Mesothelial cell of epicardium (in vitro differentiated cells): ENCODE results near the gene ZFYVE28. TPM values are rescaled to one million over a fixed set of nuclear protein-coding genes. Genes with fewer than 3 reads are reported as not detected.

Experiments used
- DNase-seq, 2 experiments: peaks; one replicate each; pipeline ENCODE4 v3.0.0; 2021; ENCODE audit warnings: low spot score in 2 of 2; ENCODE audit not compliant: unreplicated experiment in 2 of 2
- H3K27ac Mint-ChIP-seq: 2 replicates; pipeline ENCODE4 v1.8.0; 2021; ENCODE audit warnings: mixed read lengths
- H3K27me3 Mint-ChIP-seq: 2 replicates; pipeline ENCODE4 v1.8.0; 2021; ENCODE audit warnings: low read depth, mixed read lengths
- H3K36me3 Mint-ChIP-seq: 2 replicates; pipeline ENCODE4 v1.8.0; 2021; ENCODE audit warnings: mixed read lengths
- H3K4me1 Mint-ChIP-seq: 2 replicates; pipeline ENCODE4 v1.8.0; 2021; ENCODE audit warnings: mixed read lengths
- H3K4me3 Mint-ChIP-seq: 2 replicates; pipeline ENCODE4 v1.8.0; 2021; ENCODE audit warnings: mild to moderate bottlenecking, moderate library complexity, mixed read lengths
- H3K9me3 Mint-ChIP-seq: 2 replicates; pipeline ENCODE4 v1.8.0; 2021; ENCODE audit warnings: mixed read lengths
- CTCF ChIP-seq: fragments of 200-600 bp; sonication (generic); IDR thresholded peaks from one replicate; pipeline ENCODE4 v1.5.0; 2021; ENCODE audit warnings: antibody characterized with exemption; ENCODE audit not compliant: unreplicated experiment
- total RNA-seq: library from RNA; stranded (reverse); gene quantifications from 3 replicates; pipeline ENCODE4 v1.2.1, GENCODE V29; 2021

Gene ZFYVE28
- total RNA-seq, 1 donor from 2014 or later, result 0.51 TPM

- Mint-ChIP-seq H3K36me3 (no peaks in the 10 kb centered on the region), H3K4me3 (no peak overlapping the region), H3K27me3 (peaks cover 7% of the 10 kb centered on the region), H3K27ac (no peak overlapping the region), H3K4me1 (no peaks in the 10 kb centered on the region), H3K9me3 (peaks cover 29% of the 10 kb centered on the region)
- TF ChIP-seq CTCF, result no peak
- DNase-seq, result no peak
These were observed 105.1 kb downstream of the ZFYVE28 start for GRCh38 chr4:2313366-2313765.

GRCh38 chr4:2306773-2307410 is 111.6 kb downstream of the ZFYVE28 start:
- H3K36me3 Mint-ChIP-seq, result no peaks in the 10 kb centered on the region

GRCh38 chr4:2305766-2306501 is 112.5 kb downstream of the ZFYVE28 start:
- no peak for DNase-seq
- Mint-ChIP-seq H3K36me3 (no peaks in the 10 kb centered on the region), H3K4me3 (no peak overlapping the region), H3K9me3 (peaks cover 33% of the 10 kb centered on the region), H3K27me3 (peaks cover 2% of the 10 kb centered on the region), H3K27ac (no peak overlapping the region), H3K4me1 (no peaks in the 10 kb centered on the region)
- TF ChIP-seq CTCF, result no peak

More at GRCh38 chr4:2306773-2307410, 111.6 kb downstream of the ZFYVE28 start:
- Mint-ChIP-seq H3K27me3 (peaks cover 2% of the 10 kb centered on the region), H3K4me3 (no peak overlapping the region), H3K4me1 (no peaks in the 10 kb centered on the region), H3K27ac (no peak overlapping the region), H3K9me3 (peaks cover 33% of the 10 kb centered on the region)
- no peak for TF ChIP-seq CTCF
- no peak for DNase-seq

- H3K27me3 Mint-ChIP-seq, result peaks cover 2% of the 10 kb centered on the region
- peaks cover 28% of the 10 kb centered on the region for H3K9me3 Mint-ChIP-seq
- DNase-seq, result no peak
- H3K4me3 Mint-ChIP-seq, result no peak overlapping the region
- H3K4me1 Mint-ChIP-seq, result no peaks in the 10 kb centered on the region
- no peaks in the 10 kb centered on the region for H3K36me3 Mint-ChIP-seq
- no peak overlapping the region for H3K27ac Mint-ChIP-seq
- TF ChIP-seq CTCF, result no peak
These were observed 113.4 kb downstream of the ZFYVE28 start for GRCh38 chr4:2304877-2305561.

- Mint-ChIP-seq H3K36me3 (no peaks in the 10 kb centered on the region), H3K9me3 (peaks cover 24% of the 10 kb centered on the region), H3K4me3 (no peak overlapping the region), H3K27me3 (peaks cover 2% of the 10 kb centered on the region), H3K27ac (no peak overlapping the region), H3K4me1 (no peaks in the 10 kb centered on the region)
- no peak for TF ChIP-seq CTCF
- DNase-seq, result no peak
These were observed 114.0 kb downstream of the ZFYVE28 start for GRCh38 chr4:2304321-2304876.
